ENCODE measurements around the gene ELP1.
"Not testable (repeated sequence)": the region's sequence is repeated elsewhere in the genome, so short reads cannot be mapped to it uniquely, and the experiment has no call there.

ELP1 gene

GRCh38 chr9:108855529-108855886 is 78.4 kb downstream of the ELP1 start:
- no peak overlapping the region for H3K4me3 ChIP-seq (ENCODE audit: low read depth, low read length)
- DNase-seq (ENCODE audit: low read depth, low spot score): no peak
- TF ChIP-seq CTCF (IDR thresholded peaks at IDR 0.05; ENCODE audit: insufficient read depth, low read length, missing control alignments): no peak
- POLR2A ChIA-PET: no interaction called here
- CTCF ChIA-PET: no interaction called here

- DNase-seq (ENCODE audit: low read depth, low spot score): no peak
- ChIA-PET POLR2A (no interaction called here), CTCF (no interaction called here)
- no peak overlapping the region for H3K4me3 ChIP-seq (ENCODE audit: low read depth, low read length)
- TF ChIP-seq CTCF (IDR thresholded peaks at IDR 0.05; ENCODE audit: insufficient read depth, low read length, missing control alignments): no peak
These were observed 79.0 kb downstream of the ELP1 start for GRCh38 chr9:108854641-108855528.

GRCh38 chr9:108854094-108854493 is 79.8 kb downstream of the ELP1 start:
- no peak overlapping the region for H3K4me3 ChIP-seq (ENCODE audit: low read depth, low read length)
- no peak for DNase-seq (ENCODE audit: low read depth, low spot score)
- ChIA-PET POLR2A (no interaction called here), CTCF (interaction anchor here (1.2 kb wide), 1 partner anchor 100 kb away, joined by 4 read pairs; no protein-coding TSS in a partner anchor)
- no peak for TF ChIP-seq CTCF (IDR thresholded peaks at IDR 0.05; ENCODE audit: insufficient read depth, low read length, missing control alignments)

GRCh38 chr9:108852079-108852478 is 81.8 kb downstream of the ELP1 start:
- no peak for DNase-seq (ENCODE audit: low read depth, low spot score)
- ChIA-PET CTCF (interaction anchor here (1.0 kb wide), 1 partner anchor 550 kb away, joined by 3 read pairs; no protein-coding TSS in a partner anchor), POLR2A (no interaction called here)
- no peak for TF ChIP-seq CTCF (IDR thresholded peaks at IDR 0.05; ENCODE audit: insufficient read depth, low read length, missing control alignments)
- no peak overlapping the region for H3K4me3 ChIP-seq (ENCODE audit: low read depth, low read length)

- ChIA-PET POLR2A (no interaction called here), CTCF (no interaction called here)
- no peak for TF ChIP-seq CTCF (IDR thresholded peaks at IDR 0.05; ENCODE audit: insufficient read depth, low read length, missing control alignments)
- H3K4me3 ChIP-seq (ENCODE audit: low read depth, low read length): no peak overlapping the region
- DNase-seq (ENCODE audit: low read depth, low spot score): no peak
These were observed 82.8 kb downstream of the ELP1 start for GRCh38 chr9:108851138-108851537.

GRCh38 chr9:108850293-108850897 is 83.5 kb downstream of the ELP1 start:
- POLR2A ChIA-PET: no interaction called here
- CTCF ChIA-PET: no interaction called here
- no peak for DNase-seq (ENCODE audit: low read depth, low spot score)

GRCh38 chr9:108848296-108848695 is 85.6 kb downstream of the ELP1 start:
- DNase-seq (ENCODE audit: low read depth, low spot score); H3K4me3 ChIP-seq (ENCODE audit: low read depth, low read length); POLR2A ChIA-PET; CTCF ChIA-PET: not testable (repeated sequence)

More at GRCh38 chr9:108850293-108850897, 83.5 kb downstream of the ELP1 start:
- TF ChIP-seq CTCF (IDR thresholded peaks at IDR 0.05; ENCODE audit: insufficient read depth, low read length, missing control alignments): peak; percentile 30
- no peak overlapping the region for H3K4me3 ChIP-seq (ENCODE audit: low read depth, low read length)

Data from AG04449 (cell line).